Panc1 (cell line): Measurements from ENCODE around the gene SLC17A7. TPM values are rescaled to one million over a fixed set of nuclear protein-coding genes. Genes with fewer than 3 reads are reported as not detected.

Experiments
- ATAC-seq: fragments of 200-7000 bp; cut with Tn5 transposase; 2 replicates; pipeline ENCODE4 v1.9.1; 2020; ENCODE audit warnings: mild to moderate bottlenecking, moderate library complexity
- BruUV-seq: library from RNA; stranded (reverse); fragments of 400-500 nt; replicated peaks from 2 replicates; lab custom pipeline; 2021; lab: Mats Ljungman, UMichigan
- CTCF ChIA-PET: fragments of 300-600 bp; sonication (Branson Sonifier 250); formaldehyde crosslinking; loops from one replicate; lab custom pipeline; 2022; ENCODE audit warnings: antibody characterized with exemption; lab: Charles Lee
- POLR2A ChIA-PET: fragments of 300-600 bp; sonication (Branson Sonifier 250); formaldehyde crosslinking; loops from one replicate; lab custom pipeline; 2022; ENCODE audit warnings: antibody characterized with exemption; lab: Charles Lee
- DNase-seq: peaks from one replicate; pipeline ENCODE4 v3.0.0-alpha.2; 2010; ENCODE audit warnings: low read depth, low spot score
- H3K27ac ChIP-seq: 2 replicates; pipeline ENCODE4 v1.5.1; 2011; ENCODE audit warnings: mild to moderate bottlenecking, low read length, inconsistent platforms
- H3K27me3 ChIP-seq: fragments of 200-500 bp; sonication (Bioruptor generic); 2 replicates; pipeline ENCODE4 v1.6.0; 2014; ENCODE audit warnings: low read length, inconsistent platforms; ENCODE audit not compliant: control insufficient read depth, insufficient read depth
- H3K36me3 ChIP-seq: fragments of 200-500 bp; sonication (Bioruptor generic); 2 replicates; pipeline ENCODE4 v1.5.1; 2014; ENCODE audit warnings: inconsistent platforms, mild to moderate bottlenecking, low read length, moderate library complexity; ENCODE audit not compliant: control insufficient read depth, insufficient read depth
- H3K4me1 ChIP-seq: 2 replicates; pipeline ENCODE4 v1.5.1; 2011; ENCODE audit warnings: inconsistent platforms, mild to moderate bottlenecking, low read length, moderate library complexity; ENCODE audit not compliant: control insufficient read depth, insufficient read depth
- H3K4me3 ChIP-seq, 2 experiments: 2 replicates each; pipeline ENCODE4 v1.5.1; 2011 to 2012; ENCODE audit warnings: low read depth in 2 of 2, low read length in 2 of 2, mild to moderate bottlenecking in 2 of 2, inconsistent platforms in 1 of 2, moderate library complexity in 1 of 2
- H3K9me3 ChIP-seq: fragments of 200-500 bp; sonication (Bioruptor generic); 2 replicates; pipeline ENCODE4 v1.5.1; 2014; ENCODE audit warnings: low read depth, mild to moderate bottlenecking, inconsistent platforms, low read length, moderate library complexity; ENCODE audit not compliant: control insufficient read depth, insufficient read depth
- CTCF ChIP-seq: fragments of 450-650 bp; IDR thresholded peaks from 2 replicates; pipeline ENCODE4 v1.5.1; 2017; ENCODE audit warnings: mild to moderate bottlenecking
- POLR2AphosphoS5 ChIP-seq: IDR thresholded peaks from 2 replicates; pipeline ENCODE4 v1.6.1; 2012; ENCODE audit warnings: mild to moderate bottlenecking, low read depth, low read length, moderate library complexity
- REST ChIP-seq, 2 experiments: IDR thresholded peaks; 2 replicates each; pipeline ENCODE4 v1.6.1; 2011 to 2012; ENCODE audit warnings: low read depth in 2 of 2, control low read depth in 1 of 2, low read length in 1 of 2, mild to moderate bottlenecking in 1 of 2, moderate library complexity in 1 of 2; ENCODE audit not compliant: insufficient read depth in 1 of 2
- SIN3A ChIP-seq: IDR thresholded peaks from 2 replicates; pipeline ENCODE4 v1.6.1; 2012; ENCODE audit warnings: low read depth, mild to moderate bottlenecking, low read length, moderate library complexity, borderline replicate concordance; ENCODE audit not compliant: insufficient read depth
- TCF7L2 ChIP-seq: IDR thresholded peaks from 2 replicates; pipeline ENCODE4 v1.6.1; 2011; ENCODE audit warnings: mild to moderate bottlenecking, low read depth, low read length, inconsistent platforms
- in situ Hi-C: cut with HindIII; loops from 2 replicates; pipeline ENCODE4 v1.10.0; 2016; ENCODE audit warnings: low sequenced_read_pairs, low pct_unique_long_range_greater_than_20kb
- intact Hi-C: fragments of 100-400 bp; cut with micrococcal nuclease; formaldehyde crosslinking; loops from one replicate; pipeline ENCODE4 v1.10.0; 2022; ENCODE audit not compliant: unreplicated experiment
- total RNA-seq: library from RNA; stranded (reverse); gene quantifications from one replicate; pipeline ENCODE4 v1.2.1, GENCODE V29; 2021; ENCODE audit not compliant: unreplicated experiment

SLC17A7 gene
- total RNA-seq, 1 experiment from 2014 or later: 1.2 TPM

- ChIA-PET POLR2A (no interaction called here), CTCF (no interaction called here)
- BruUV-seq: no TSS peak
- DNase-seq (no peak), ATAC-seq (peak; percentile 22; the same call in 1 of the 2 replicates)
- in situ Hi-C loops (no loop called here), intact Hi-C loops (no loop called here)
- H3K4me1 ChIP-seq: no peaks in the 10 kb centered on the region
- H3K27ac ChIP-seq: no peak overlapping the region
- H3K4me3 ChIP-seq: no peak overlapping the region
- TF ChIP-seq SIN3A (no peak), POLR2AphosphoS5 (no peak), REST (IDR thresholded peaks at IDR 0.05; ENCODE audit: insufficient read depth in 1 of 2, low read depth in 2 of 2, low read length in 1 of 2) (no peak), CTCF (no peak), TCF7L2 (no peak)
- no peaks in the 10 kb centered on the region for H3K36me3 ChIP-seq
- H3K9me3 ChIP-seq: no peaks in the 10 kb centered on the region
- H3K27me3 ChIP-seq: peaks cover 5% of the 10 kb centered on the region; the same call in 1 of the 2 replicates
These were observed 6.3 kb downstream of the SLC17A7 start for GRCh38 chr19:49434907-49435583.

- Histone ChIP-seq H3K9me3 (no peaks in the 10 kb centered on the region), H3K36me3 (no peaks in the 10 kb centered on the region), H3K4me3 (no peak overlapping the region), H3K4me1 (no peaks in the 10 kb centered on the region), H3K27me3 (no peaks in the 10 kb centered on the region; the same call in 1 of the 2 replicates), H3K27ac (no peak overlapping the region)
- in situ Hi-C loops: no loop called here
- ChIA-PET CTCF (interaction anchor here (0.6 kb wide), 1 partner anchor 38 kb away, joined by 8 read pairs; no protein-coding TSS in a partner anchor), POLR2A (no interaction called here)
- ATAC-seq: no peak
- intact Hi-C loops: no loop called here
- TF ChIP-seq CTCF (no peak), SIN3A (no peak), REST (IDR thresholded peaks at IDR 0.05; ENCODE audit: insufficient read depth in 1 of 2, low read depth in 2 of 2, low read length in 1 of 2) (no peak), POLR2AphosphoS5 (no peak), TCF7L2 (no peak)
- BruUV-seq: no TSS peak
- DNase-seq: no peak
These were observed 8.0 kb downstream of the SLC17A7 start for GRCh38 chr19:49433240-49433901.
